Fibroblast of lung (primary cell): ENCODE measurements around the gene CACNA2D3. TPM values are rescaled to one million over a fixed set of nuclear protein-coding genes. Genes with fewer than 3 reads are reported as not detected.
"Not testable (repeated sequence)": the region's sequence is repeated elsewhere in the genome, so short reads cannot be mapped to it uniquely, and the experiment has no call there.

ENCODE experiments used
- DNase-seq, 2 donors: peaks; one replicate each; pipeline versions ENCODE4 v3.0.0 to v3.0.0-alpha.2; 2010; ENCODE audit warnings: low read depth in 2 of 2
- H2AFZ ChIP-seq: 2 replicates; pipeline ENCODE4 v1.5.1; 2012; ENCODE audit warnings: low read length, control low read depth, inconsistent platforms
- H3K27ac ChIP-seq: 2 replicates; pipeline ENCODE4 v1.5.1; 2011; ENCODE audit warnings: low read length, control low read depth; ENCODE audit not compliant: insufficient read depth
- H3K27me3 ChIP-seq: 2 replicates; pipeline ENCODE4 v1.5.1; 2011; ENCODE audit warnings: mild to moderate bottlenecking, low read length; ENCODE audit not compliant: control insufficient read depth, insufficient read depth
- H3K36me3 ChIP-seq: 2 replicates; pipeline ENCODE4 v1.5.1; 2011; ENCODE audit warnings: low read length; ENCODE audit not compliant: control insufficient read depth, insufficient read depth
- H3K4me1 ChIP-seq: 2 replicates; pipeline ENCODE4 v1.5.1; 2011; ENCODE audit warnings: low read length; ENCODE audit not compliant: control insufficient read depth, insufficient read depth; ENCODE audit errors: extremely low read depth
- H3K4me2 ChIP-seq: 2 replicates; pipeline ENCODE4 v1.5.1; 2011; ENCODE audit warnings: low read length, control low read depth; ENCODE audit not compliant: insufficient read depth; ENCODE audit errors: extremely low read depth
- H3K4me3 ChIP-seq, 4 experiments: fragments of 200-600 bp in 1 of 4; sonication (generic) in 1 of 4; replicated peaks in 1 of 4; 2 replicates each; pipeline ENCODE4 v1.5.1; 2011 to 2016; ENCODE audit warnings: low read length in 4 of 4, low read depth in 3 of 4, mild to moderate bottlenecking in 3 of 4, control low read depth in 2 of 4, inconsistent platforms in 1 of 4, mixed read lengths in 1 of 4; ENCODE audit not compliant: insufficient read depth in 1 of 4; ENCODE audit errors: control extremely low read depth in 1 of 4
- H3K79me2 ChIP-seq: 2 replicates; pipeline ENCODE4 v1.5.1; 2012; ENCODE audit warnings: mild to moderate bottlenecking, low read length, inconsistent platforms; ENCODE audit not compliant: control insufficient read depth, insufficient read depth
- H3K9ac ChIP-seq: 2 replicates; pipeline ENCODE4 v1.5.1; 2011; ENCODE audit warnings: mild to moderate bottlenecking, low read length, control low read depth; ENCODE audit not compliant: insufficient read depth
- H3K9me3 ChIP-seq: 2 replicates; pipeline ENCODE4 v1.5.1; 2012; ENCODE audit warnings: low read depth, low read length; ENCODE audit not compliant: control insufficient read depth, insufficient read depth
- H4K20me1 ChIP-seq: 2 replicates; pipeline ENCODE4 v1.5.1; 2011; ENCODE audit warnings: low read length; ENCODE audit not compliant: control insufficient read depth, insufficient read depth; ENCODE audit errors: extremely low read depth
- EZH2 ChIP-seq: IDR thresholded peaks from 2 replicates; pipeline ENCODE4 v1.5.1; 2012; ENCODE audit warnings: low read length, control low read depth, mild to moderate bottlenecking; ENCODE audit errors: missing control alignments
- polyA plus RNA-seq, 2 donors: library from polyadenylated mRNA; depleted of rRNA in 1 of 2; stranded (reverse) in 1 of 2; unstranded in 1 of 2; fragments of >200 nt; gene quantifications; 2 replicates each; pipeline ENCODE4 v1.2.1, GENCODE V29; 2011 to 2012; ENCODE audit warnings: missing spikeins in 1 of 2
- total RNA-seq: library from RNA; depleted of rRNA; stranded (reverse); fragments of >200 nt; gene quantifications from 2 replicates; pipeline ENCODE4 v1.2.1, GENCODE V29; 2014
- TF ChIP-seq, protein P1 (sequence below), 2 donors: IDR thresholded peaks in 1 of 2; conservative IDR thresholded peaks in 1 of 2; 1 replicate in 1 of 2; 2 replicates in 1 of 2; pipeline ENCODE4 v1.5.1; 2011 to 2012; ENCODE audit warnings: low read length in 2 of 2, control low read depth in 1 of 2, inconsistent platforms in 1 of 2, low read depth in 1 of 2, mild to moderate bottlenecking in 1 of 2

Gene CACNA2D3
- total and polyA plus RNA-seq, 2 donors (not counting 1 experiment from before 2014, with no cell fraction given): 1.8 to 11.5 TPM

DNA sequence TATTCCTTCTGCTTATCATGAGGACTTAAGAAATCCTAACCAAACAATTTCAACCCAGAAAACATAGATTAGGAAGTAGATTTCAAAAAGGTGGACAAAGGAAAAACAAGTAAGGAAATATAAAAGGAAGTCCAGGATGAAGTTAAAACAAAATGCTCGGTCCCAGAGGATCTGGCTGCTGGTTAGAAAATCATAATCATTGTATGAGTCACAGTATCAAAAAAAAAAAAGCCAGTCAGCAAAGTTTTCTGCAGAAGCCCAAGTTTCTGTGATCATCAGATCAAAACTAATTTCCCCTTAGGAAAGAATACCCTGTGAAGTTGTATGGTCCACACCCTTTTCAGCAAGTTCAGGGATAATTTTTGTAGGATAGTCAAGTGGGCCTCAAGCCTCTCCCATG, 848.5 kb downstream of the CACNA2D3 start:
- Histone ChIP-seq H2AFZ (no peak overlapping the region), H4K20me1 (no peaks in the 10 kb centered on the region), H3K27ac (no peak overlapping the region), H3K4me3 (no peak overlapping the region), H3K9ac (no peak overlapping the region), H3K27me3 (no peaks in the 10 kb centered on the region), H3K4me2 (peak overlapping the region; percentile 15), H3K36me3 (no peaks in the 10 kb centered on the region), H3K79me2 (no peaks in the 10 kb centered on the region), H3K9me3 (no peaks in the 10 kb centered on the region), H3K4me1 (peaks cover 21% of the 10 kb centered on the region)
- TF ChIP-seq, protein P1, sequence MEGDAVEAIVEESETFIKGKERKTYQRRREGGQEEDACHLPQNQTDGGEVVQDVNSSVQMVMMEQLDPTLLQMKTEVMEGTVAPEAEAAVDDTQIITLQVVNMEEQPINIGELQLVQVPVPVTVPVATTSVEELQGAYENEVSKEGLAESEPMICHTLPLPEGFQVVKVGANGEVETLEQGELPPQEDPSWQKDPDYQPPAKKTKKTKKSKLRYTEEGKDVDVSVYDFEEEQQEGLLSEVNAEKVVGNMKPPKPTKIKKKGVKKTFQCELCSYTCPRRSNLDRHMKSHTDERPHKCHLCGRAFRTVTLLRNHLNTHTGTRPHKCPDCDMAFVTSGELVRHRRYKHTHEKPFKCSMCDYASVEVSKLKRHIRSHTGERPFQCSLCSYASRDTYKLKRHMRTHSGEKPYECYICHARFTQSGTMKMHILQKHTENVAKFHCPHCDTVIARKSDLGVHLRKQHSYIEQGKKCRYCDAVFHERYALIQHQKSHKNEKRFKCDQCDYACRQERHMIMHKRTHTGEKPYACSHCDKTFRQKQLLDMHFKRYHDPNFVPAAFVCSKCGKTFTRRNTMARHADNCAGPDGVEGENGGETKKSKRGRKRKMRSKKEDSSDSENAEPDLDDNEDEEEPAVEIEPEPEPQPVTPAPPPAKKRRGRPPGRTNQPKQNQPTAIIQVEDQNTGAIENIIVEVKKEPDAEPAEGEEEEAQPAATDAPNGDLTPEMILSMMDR (conservative IDR thresholded peaks at IDR 0.05 in 1 of 2, IDR thresholded peaks at IDR 0.05 in 1 of 2; ENCODE audit: low read depth in 1 of 2, low read length in 2 of 2): no peak
- TF ChIP-seq EZH2: no peak
- DNase-seq: peak; percentile 57 to 58

DNA sequence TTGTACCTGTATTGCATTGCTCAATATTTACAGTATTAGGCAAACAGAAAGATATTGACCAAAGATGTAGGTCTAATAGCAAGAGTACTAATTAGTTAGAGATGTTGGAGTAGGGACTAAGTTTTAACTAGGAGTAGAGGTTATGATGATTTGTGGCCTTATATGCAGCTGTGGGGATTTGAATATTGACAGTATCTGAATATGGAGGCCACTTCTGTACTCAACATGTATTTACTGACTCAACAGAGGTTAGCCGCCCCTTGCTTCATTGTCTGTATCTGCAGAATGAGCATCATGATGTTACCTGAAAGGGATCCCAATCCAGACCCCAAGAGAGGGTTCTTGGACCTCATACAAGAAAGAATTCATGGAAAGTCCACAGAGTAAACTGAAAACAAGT, 855.1 kb downstream of the CACNA2D3 start:
- no peak overlapping the region for H3K4me3 ChIP-seq
- DNase-seq: no peak

DNA sequence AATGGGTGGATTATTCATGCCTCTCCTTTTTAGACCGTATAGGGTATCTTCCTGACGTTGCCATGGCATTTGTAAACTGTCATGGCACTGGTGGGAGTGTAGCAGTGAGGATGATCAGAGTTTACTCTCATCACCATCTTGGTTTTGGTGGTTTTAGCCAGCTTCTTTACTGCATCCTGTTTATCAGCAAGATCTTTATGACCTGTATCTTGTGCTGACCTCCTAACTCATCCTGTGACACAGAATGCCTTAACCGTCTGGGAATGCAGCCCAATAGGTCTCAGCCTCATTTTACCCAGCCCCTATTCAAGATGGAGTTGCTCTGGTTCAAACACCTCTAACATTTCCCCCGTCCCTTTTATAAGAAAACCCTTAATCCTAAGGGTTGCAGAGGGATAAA, 855.6 kb downstream of the CACNA2D3 start:
- DNase-seq, H3K9me3 ChIP-seq, H3K4me1 ChIP-seq: not testable (repeated sequence)

More for the DNA sequence above, 855.1 kb downstream of the CACNA2D3 start:
- Histone ChIP-seq H3K79me2 (no peaks in the 10 kb centered on the region), H3K9me3 (no peaks in the 10 kb centered on the region), H4K20me1 (no peaks in the 10 kb centered on the region), H3K36me3 (no peaks in the 10 kb centered on the region), H3K9ac (no peak overlapping the region), H2AFZ (no peak overlapping the region), H3K27ac (no peak overlapping the region), H3K27me3 (no peaks in the 10 kb centered on the region), H3K4me2 (no peak overlapping the region), H3K4me1 (no peaks in the 10 kb centered on the region)
- TF ChIP-seq, protein P1 (conservative IDR thresholded peaks at IDR 0.05 in 1 of 2, IDR thresholded peaks at IDR 0.05 in 1 of 2; ENCODE audit: low read depth in 1 of 2, low read length in 2 of 2): no peak
- no peak for TF ChIP-seq EZH2

More for the DNA sequence above, 855.6 kb downstream of the CACNA2D3 start:
- H3K4me2 ChIP-seq, H3K27me3 ChIP-seq, H2AFZ ChIP-seq, H3K4me3 ChIP-seq, H4K20me1 ChIP-seq, H3K9ac ChIP-seq, H3K27ac ChIP-seq, H3K79me2 ChIP-seq, H3K36me3 ChIP-seq: not testable (repeated sequence)
